Activated CD8-positive, alpha-beta memory T cell treated with anti-CD3 and anti-CD28 coated beads for 1 hour (primary cell): Measurements from ENCODE around the gene PGPEP1.
"Not testable (repeated sequence)": the region's sequence is repeated elsewhere in the genome, so short reads cannot be mapped to it uniquely, and the experiment has no call there.

ENCODE experiments used
- DNase-seq, 2 donors: peaks; one replicate each; pipeline ENCODE4 v3.0.0-alpha.2; 2020; ENCODE audit warnings: low read depth in 1 of 2; ENCODE audit errors: extremely low read depth in 1 of 2

PGPEP1 gene

GRCh38 chr19:18308051-18308947, 32.1 kb upstream of the PGPEP1 start:
- no peak for DNase-seq

- no peak for DNase-seq
These were observed 31.5 kb upstream of the PGPEP1 start for GRCh38 chr19:18308948-18309325.

- DNase-seq: no peak
These were observed 30.8 kb upstream of the PGPEP1 start for GRCh38 chr19:18309525-18310064.

- no peak for DNase-seq
These were observed 30.1 kb upstream of the PGPEP1 start for GRCh38 chr19:18310118-18310909.

GRCh38 chr19:18310966-18311365, 29.4 kb upstream of the PGPEP1 start:
- DNase-seq: no peak

GRCh38 chr19:18311502-18312091, 28.8 kb upstream of the PGPEP1 start:
- no peak for DNase-seq

- DNase-seq: no peak
These were observed 28.3 kb upstream of the PGPEP1 start for GRCh38 chr19:18312092-18312534.

- DNase-seq: no peak
These were observed 27.0 kb upstream of the PGPEP1 start for GRCh38 chr19:18313398-18313797.

- DNase-seq: no peak
These were observed 22.2 kb upstream of the PGPEP1 start for GRCh38 chr19:18317961-18318800.

GRCh38 chr19:18319591-18320135, 20.7 kb upstream of the PGPEP1 start:
- DNase-seq: no peak

- DNase-seq: no peak
These were observed 19.3 kb upstream of the PGPEP1 start for GRCh38 chr19:18320865-18321733.

GRCh38 chr19:18321734-18322102, 18.7 kb upstream of the PGPEP1 start:
- no peak for DNase-seq

- no peak for DNase-seq
These were observed 18.1 kb upstream of the PGPEP1 start for GRCh38 chr19:18322318-18322758.

GRCh38 chr19:18322759-18323460, 17.5 kb upstream of the PGPEP1 start, which contains the start of gene LSM4:
Gene LSM4, minus strand, starts transcription at chr19:18323076. Its CDS starts 56 bp downstream, at chr19:18323020.
- DNase-seq: peak; percentile 96 to 98

GRCh38 chr19:18324373-18324731, 16.0 kb upstream of the PGPEP1 start:
- not testable (repeated sequence) for DNase-seq

- DNase-seq: no peak
These were observed 13.6 kb upstream of the PGPEP1 start for GRCh38 chr19:18326772-18327171.

- DNase-seq: peak; percentile 63 to 70
These were observed 11.9 kb upstream of the PGPEP1 start for GRCh38 chr19:18328340-18329034.

- no peak for DNase-seq
These were observed 11.4 kb upstream of the PGPEP1 start for GRCh38 chr19:18329035-18329376.
